SK-N-SH treated with all-trans-retinoic acid at 6 μM for 48 hours (cell line): ENCODE data around the gene TMEM39A.

Source experiments
- ARNTL ChIP-seq: fragments of 450-650 bp; formaldehyde crosslinking; IDR thresholded peaks from 2 replicates; pipeline ENCODE4 v1.5.0; 2020; ENCODE audit warnings: low read depth, mild to moderate bottlenecking, moderate library complexity, borderline replicate concordance
- CREB5 ChIP-seq: fragments of 250-450 bp; sonication (Bioruptor Pico); IDR thresholded peaks from 2 replicates; pipeline ENCODE4 v1.5.1; 2020; ENCODE audit warnings: low read depth, mild to moderate bottlenecking, moderate library complexity
- GLIS3 ChIP-seq: fragments of 250-450 bp; sonication (Bioruptor Pico); IDR thresholded peaks from 2 replicates; pipeline ENCODE4 v1.5.0; 2020; ENCODE audit warnings: mild to moderate bottlenecking, moderate library complexity
- ISL1 ChIP-seq: fragments of 250-450 bp; sonication (Bioruptor Pico); IDR thresholded peaks from 2 replicates; pipeline ENCODE4 v2.1.2; 2022; ENCODE audit warnings: mild to moderate bottlenecking, moderate library complexity
- OSR1 ChIP-seq: fragments of 250-450 bp; sonication (Bioruptor Pico); IDR thresholded peaks from 2 replicates; pipeline ENCODE4 v1.8.0; 2022; ENCODE audit warnings: moderate library complexity, mild to moderate bottlenecking, inconsistent platforms
- PPARA ChIP-seq: fragments of 250-450 bp; sonication (Bioruptor Pico); IDR thresholded peaks from 2 replicates; pipeline ENCODE4 v1.5.0; 2020; ENCODE audit warnings: mild to moderate bottlenecking, borderline replicate concordance
- RARB ChIP-seq: fragments of 250-450 bp; sonication (Bioruptor Pico); IDR thresholded peaks from 2 replicates; pipeline ENCODE4 v1.8.0; 2021; ENCODE audit warnings: mild to moderate bottlenecking, moderate library complexity
- ZNF70 ChIP-seq: fragments of 450-650 bp; formaldehyde crosslinking; IDR thresholded peaks from 2 replicates; pipeline ENCODE4 v1.5.0; 2020; ENCODE audit warnings: mild to moderate bottlenecking, moderate library complexity
- TF ChIP-seq, protein P1 (sequence below): fragments of 250-450 bp; sonication (Bioruptor Pico); IDR thresholded peaks from 2 replicates; pipeline ENCODE4 v1.5.0; 2020; ENCODE audit warnings: mild to moderate bottlenecking, moderate library complexity

GRCh38 chr3:119401503-119402440, 61.6 kb downstream of the TMEM39A start:
- TF ChIP-seq ISL1 (CRISPR knock-in tag) = no peak
- TF ChIP-seq ZNF70 (CRISPR knock-in tag) = no peak
- TF ChIP-seq GLIS3 (CRISPR knock-in tag) = no peak
- no peak for TF ChIP-seq RARB (CRISPR knock-in tag)
- TF ChIP-seq PPARA = no peak
- TF ChIP-seq, protein P1, sequence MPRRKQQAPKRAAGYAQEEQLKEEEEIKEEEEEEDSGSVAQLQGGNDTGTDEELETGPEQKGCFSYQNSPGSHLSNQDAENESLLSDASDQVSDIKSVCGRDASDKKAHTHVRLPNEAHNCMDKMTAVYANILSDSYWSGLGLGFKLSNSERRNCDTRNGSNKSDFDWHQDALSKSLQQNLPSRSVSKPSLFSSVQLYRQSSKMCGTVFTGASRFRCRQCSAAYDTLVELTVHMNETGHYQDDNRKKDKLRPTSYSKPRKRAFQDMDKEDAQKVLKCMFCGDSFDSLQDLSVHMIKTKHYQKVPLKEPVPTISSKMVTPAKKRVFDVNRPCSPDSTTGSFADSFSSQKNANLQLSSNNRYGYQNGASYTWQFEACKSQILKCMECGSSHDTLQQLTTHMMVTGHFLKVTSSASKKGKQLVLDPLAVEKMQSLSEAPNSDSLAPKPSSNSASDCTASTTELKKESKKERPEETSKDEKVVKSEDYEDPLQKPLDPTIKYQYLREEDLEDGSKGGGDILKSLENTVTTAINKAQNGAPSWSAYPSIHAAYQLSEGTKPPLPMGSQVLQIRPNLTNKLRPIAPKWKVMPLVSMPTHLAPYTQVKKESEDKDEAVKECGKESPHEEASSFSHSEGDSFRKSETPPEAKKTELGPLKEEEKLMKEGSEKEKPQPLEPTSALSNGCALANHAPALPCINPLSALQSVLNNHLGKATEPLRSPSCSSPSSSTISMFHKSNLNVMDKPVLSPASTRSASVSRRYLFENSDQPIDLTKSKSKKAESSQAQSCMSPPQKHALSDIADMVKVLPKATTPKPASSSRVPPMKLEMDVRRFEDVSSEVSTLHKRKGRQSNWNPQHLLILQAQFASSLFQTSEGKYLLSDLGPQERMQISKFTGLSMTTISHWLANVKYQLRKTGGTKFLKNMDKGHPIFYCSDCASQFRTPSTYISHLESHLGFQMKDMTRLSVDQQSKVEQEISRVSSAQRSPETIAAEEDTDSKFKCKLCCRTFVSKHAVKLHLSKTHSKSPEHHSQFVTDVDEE = no peak
- TF ChIP-seq CREB5 = no peak
- no peak for TF ChIP-seq ARNTL (CRISPR knock-in tag)
- TF ChIP-seq OSR1 = no peak
